SK-N-MC (cell line): Measurements from ENCODE around the gene PHRF1.
"Not testable (repeated sequence)": the region's sequence is repeated elsewhere in the genome, so short reads cannot be mapped to it uniquely, and the experiment has no call there.

Source experiments
- FOXP2 ChIP-seq: optimal IDR thresholded peaks from 2 replicates; pipeline ENCODE3; 2011; ENCODE audit warnings: mild to moderate bottlenecking, moderate library complexity; ENCODE audit not compliant: insufficient read depth; ENCODE audit errors: extremely low read length, control extremely low read depth
- POLR2AphosphoS5 ChIP-seq: IDR thresholded peaks from 2 replicates; pipeline ENCODE4 v1.6.1; 2012; ENCODE audit warnings: mild to moderate bottlenecking, low read depth, low read length, borderline replicate concordance

GRCh38 chr11:654444-654843 is 78.2 kb downstream of the PHRF1 start:
- not testable (repeated sequence) for TF ChIP-seq FOXP2, POLR2AphosphoS5
